HEK293 (cell line): ENCODE data around the gene GRIK2.
"Not testable (repeated sequence)": the region's sequence is repeated elsewhere in the genome, so short reads cannot be mapped to it uniquely, and the experiment has no call there.

Source experiments
- CTCF ChIA-PET: fragments of 350-600 bp; formaldehyde crosslinking; extraction: SDS; loops from one replicate; lab custom pipeline; 2021; ENCODE audit warnings: antibody characterized with exemption; lab: Yijun Ruan, JAX
- POLR2A ChIA-PET: fragments of 300-600 bp; formaldehyde crosslinking; extraction: SDS; loops from one replicate; lab custom pipeline; 2020; ENCODE audit warnings: antibody characterized with exemption, inconsistent platforms; lab: Yijun Ruan, JAX
- H3K27ac ChIP-seq: fragments of 200-500 bp; sonication (Bioruptor generic); 2 replicates; pipeline ENCODE4 v1.5.1; 2014; ENCODE audit warnings: low read depth, low read length, control low read depth, inconsistent platforms; ENCODE audit errors: extremely low read depth
- H3K36me3 ChIP-seq, 2 experiments: fragments of 200-500 bp in 1 of 2; sonication (Bioruptor generic) in 1 of 2; 1 replicate in 1 of 2; 2 replicates in 1 of 2; pipeline ENCODE4 v1.5.1; 2014 to 2017; ENCODE audit warnings: inconsistent platforms in 2 of 2, low read length in 2 of 2; ENCODE audit not compliant: control insufficient read depth in 2 of 2, insufficient read depth in 1 of 2
- H3K4me1 ChIP-seq: fragments of 200-500 bp; sonication (Bioruptor generic); 2 replicates; pipeline ENCODE4 v1.5.1; 2014; ENCODE audit warnings: mild to moderate bottlenecking, low read length, inconsistent platforms; ENCODE audit not compliant: control insufficient read depth, insufficient read depth
- H3K4me3 ChIP-seq: 2 replicates; pipeline ENCODE4 v1.5.1; 2011; ENCODE audit warnings: low read depth, mild to moderate bottlenecking, control low read depth, low read length, moderate library complexity
- H3K9me3 ChIP-seq: fragments of 200-500 bp; sonication (Bioruptor generic); 2 replicates; pipeline ENCODE4 v1.5.1; 2014; ENCODE audit warnings: low read depth, low read length, inconsistent platforms; ENCODE audit not compliant: control insufficient read depth, insufficient read depth
- BCL11B ChIP-seq: fragments of 450-650 bp; formaldehyde crosslinking; IDR thresholded peaks from 2 replicates; pipeline ENCODE4 v1.5.1; 2016; ENCODE audit warnings: low read depth, missing biosample characterization, missing genetic modification characterization
- GLI2 ChIP-seq: fragments of 450-650 bp; formaldehyde crosslinking; IDR thresholded peaks from 2 replicates; pipeline ENCODE4; 2017; ENCODE audit warnings: missing biosample characterization, missing genetic modification characterization, low read depth, borderline replicate concordance
- HIC1 ChIP-seq: fragments of 450-650 bp; formaldehyde crosslinking; IDR thresholded peaks from 2 replicates; pipeline ENCODE4 v1.5.1; 2016; ENCODE audit warnings: missing biosample characterization, missing genetic modification characterization
- HOXA7 ChIP-seq: sonication (generic); formaldehyde crosslinking; IDR thresholded peaks from 2 replicates; pipeline ENCODE4 v1.8.1; 2022; ENCODE audit warnings: missing genetic modification reagents, borderline replicate concordance
- SALL2 ChIP-seq: fragments of 450-650 bp; formaldehyde crosslinking; IDR thresholded peaks from 2 replicates; pipeline ENCODE4 v1.5.0; 2017; ENCODE audit warnings: missing biosample characterization, mild to moderate bottlenecking, missing genetic modification characterization, borderline replicate concordance
- SP2 ChIP-seq: fragments of 450-650 bp; formaldehyde crosslinking; IDR thresholded peaks from 2 replicates; pipeline ENCODE4 v1.5.1; 2016; ENCODE audit warnings: missing biosample characterization, missing genetic modification characterization
- ZNF112 ChIP-seq: fragments of 450-650 bp; formaldehyde crosslinking; IDR thresholded peaks from 2 replicates; pipeline ENCODE4 v1.5.0; 2017; ENCODE audit warnings: missing biosample characterization, missing genetic modification characterization
- ZNF37A ChIP-seq: fragments of 450-650 bp; IDR thresholded peaks from 2 replicates; pipeline ENCODE4 v1.5.1; 2018; ENCODE audit warnings: missing biosample characterization, missing genetic modification characterization
- ZNF473 ChIP-seq: fragments of 450-650 bp; formaldehyde crosslinking; IDR thresholded peaks from 2 replicates; pipeline ENCODE4 v1.5.1; 2017; ENCODE audit warnings: missing biosample characterization, missing genetic modification characterization
- ZNF514 ChIP-seq: fragments of 450-650 bp; formaldehyde crosslinking; IDR thresholded peaks from 2 replicates; pipeline ENCODE4 v1.5.1; 2016; ENCODE audit warnings: missing biosample characterization, missing genetic modification characterization
- ZNF560 ChIP-seq: fragments of 450-650 bp; formaldehyde crosslinking; IDR thresholded peaks from 2 replicates; pipeline ENCODE4 v1.5.1; 2017; ENCODE audit warnings: missing biosample characterization, missing genetic modification characterization, borderline replicate concordance
- ZNF654 ChIP-seq: fragments of 450-650 bp; formaldehyde crosslinking; IDR thresholded peaks from 2 replicates; pipeline ENCODE4 v1.5.1; 2016; ENCODE audit warnings: low read depth, missing biosample characterization, missing genetic modification characterization
- ZNF791 ChIP-seq: fragments of 450-650 bp; formaldehyde crosslinking; IDR thresholded peaks from 2 replicates; pipeline ENCODE4 v1.5.1; 2016; ENCODE audit warnings: missing biosample characterization, missing genetic modification characterization
- ZNF792 ChIP-seq: fragments of 450-650 bp; formaldehyde crosslinking; IDR thresholded peaks from 2 replicates; pipeline ENCODE4 v1.5.1; 2016; ENCODE audit warnings: missing biosample characterization, missing genetic modification characterization
- TF ChIP-seq, protein P1 (sequence below): fragments of 450-650 bp; formaldehyde crosslinking; conservative IDR thresholded peaks from 2 replicates; pipeline ENCODE4 v1.5.1; 2016; ENCODE audit warnings: low read depth, missing biosample characterization, missing genetic modification characterization
- TF ChIP-seq, protein P2 (sequence below): fragments of 450-650 bp; formaldehyde crosslinking; IDR thresholded peaks from 2 replicates; pipeline ENCODE4 v1.5.1; 2016; ENCODE audit warnings: missing biosample characterization, missing genetic modification characterization
- TF ChIP-seq, protein P3 (sequence below): fragments of 450-650 bp; IDR thresholded peaks from 2 replicates; pipeline ENCODE4 v1.5.1; 2018; ENCODE audit warnings: missing biosample characterization, missing genetic modification characterization
- TF ChIP-seq, protein P4 (sequence below): fragments of 450-650 bp; formaldehyde crosslinking; IDR thresholded peaks from 2 replicates; pipeline ENCODE4 v1.5.1; 2016; ENCODE audit warnings: missing biosample characterization, missing genetic modification characterization

GRIK2 gene

GRCh38 chr6:102085257-102085656 lies 691.7 kb downstream of the GRIK2 start (continued):
- no peak for TF ChIP-seq SALL2 (tag by site-specific recombination)
- TF ChIP-seq, protein P1, sequence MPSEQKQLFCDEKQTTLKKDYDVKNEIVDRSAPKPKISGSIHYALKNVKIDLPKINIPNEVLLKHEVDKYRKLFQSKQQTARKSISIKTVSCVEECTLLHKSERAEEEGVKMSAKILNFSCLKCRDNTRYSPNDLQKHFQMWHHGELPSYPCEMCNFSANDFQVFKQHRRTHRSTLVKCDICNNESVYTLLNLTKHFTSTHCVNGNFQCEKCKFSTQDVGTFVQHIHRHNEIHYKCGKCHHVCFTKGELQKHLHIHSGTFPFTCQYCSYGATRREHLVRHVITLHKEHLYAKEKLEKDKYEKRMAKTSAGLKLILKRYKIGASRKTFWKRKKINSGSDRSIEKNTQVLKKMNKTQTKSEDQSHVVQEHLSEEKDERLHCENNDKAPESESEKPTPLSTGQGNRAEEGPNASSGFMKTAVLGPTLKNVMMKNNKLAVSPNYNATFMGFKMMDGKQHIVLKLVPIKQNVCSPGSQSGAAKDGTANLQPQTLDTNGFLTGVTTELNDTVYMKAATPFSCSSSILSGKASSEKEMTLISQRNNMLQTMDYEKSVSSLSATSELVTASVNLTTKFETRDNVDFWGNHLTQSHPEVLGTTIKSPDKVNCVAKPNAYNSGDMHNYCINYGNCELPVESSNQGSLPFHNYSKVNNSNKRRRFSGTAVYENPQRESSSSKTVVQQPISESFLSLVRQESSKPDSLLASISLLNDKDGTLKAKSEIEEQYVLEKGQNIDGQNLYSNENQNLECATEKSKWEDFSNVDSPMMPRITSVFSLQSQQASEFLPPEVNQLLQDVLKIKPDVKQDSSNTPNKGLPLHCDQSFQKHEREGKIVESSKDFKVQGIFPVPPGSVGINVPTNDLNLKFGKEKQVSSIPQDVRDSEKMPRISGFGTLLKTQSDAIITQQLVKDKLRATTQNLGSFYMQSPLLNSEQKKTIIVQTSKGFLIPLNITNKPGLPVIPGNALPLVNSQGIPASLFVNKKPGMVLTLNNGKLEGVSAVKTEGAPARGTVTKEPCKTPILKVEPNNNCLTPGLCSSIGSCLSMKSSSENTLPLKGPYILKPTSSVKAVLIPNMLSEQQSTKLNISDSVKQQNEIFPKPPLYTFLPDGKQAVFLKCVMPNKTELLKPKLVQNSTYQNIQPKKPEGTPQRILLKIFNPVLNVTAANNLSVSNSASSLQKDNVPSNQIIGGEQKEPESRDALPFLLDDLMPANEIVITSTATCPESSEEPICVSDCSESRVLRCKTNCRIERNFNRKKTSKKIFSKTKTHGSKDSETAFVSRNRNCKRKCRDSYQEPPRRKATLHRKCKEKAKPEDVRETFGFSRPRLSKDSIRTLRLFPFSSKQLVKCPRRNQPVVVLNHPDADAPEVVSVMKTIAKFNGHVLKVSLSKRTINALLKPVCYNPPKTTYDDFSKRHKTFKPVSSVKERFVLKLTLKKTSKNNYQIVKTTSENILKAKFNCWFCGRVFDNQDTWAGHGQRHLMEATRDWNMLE (tag by site-specific recombination), result no peak

- POLR2A ChIA-PET, result not testable (repeated sequence)
Observed at GRCh38 chr6:102088160-102088559, 694.7 kb downstream of the GRIK2 start.

GRCh38 chr6:102114402-102114801 lies 720.9 kb downstream of the GRIK2 start:
- ChIA-PET CTCF (interaction anchor here (0.6 to 1.1 kb wide), 5 partner anchors 9 to 203 kb away, joined by 3 to 4 read pairs (median 4); no protein-coding TSS in a partner anchor), POLR2A (no interaction called here)
- TF ChIP-seq ZNF654 (tag by site-specific recombination) (peak; percentile 23; the same call in 1 of the 2 replicates), ZNF791 (no peak), BCL11B (tag by site-specific recombination) (no peak)
- no peak overlapping the region for H3K27ac ChIP-seq
- no peak overlapping the region for H3K4me3 ChIP-seq
- no peaks in the 10 kb centered on the region for H3K9me3 ChIP-seq
- no peaks in the 10 kb centered on the region for H3K4me1 ChIP-seq
- H3K36me3 ChIP-seq, result no peaks in the 10 kb centered on the region

More at GRCh38 chr6:102088160-102088559, 694.7 kb downstream of the GRIK2 start:
- H3K4me3 ChIP-seq, H3K36me3 ChIP-seq, H3K9me3 ChIP-seq, H3K4me1 ChIP-seq, H3K27ac ChIP-seq, CTCF ChIA-PET: not testable (repeated sequence)

GRCh38 chr6:102115911-102116310 lies 722.4 kb downstream of the GRIK2 start:
- no peak overlapping the region for H3K4me3 ChIP-seq
- ChIA-PET POLR2A (no interaction called here), CTCF (no interaction called here)
- H3K4me1 ChIP-seq, result no peaks in the 10 kb centered on the region
- no peaks in the 10 kb centered on the region for H3K36me3 ChIP-seq
- H3K27ac ChIP-seq, result no peak overlapping the region
- no peaks in the 10 kb centered on the region for H3K9me3 ChIP-seq
- TF ChIP-seq GLI2 (tag by site-specific recombination) (no peak), ZNF473 (tag by site-specific recombination) (no peak), ZNF514 (no peak), ZNF560 (tag by site-specific recombination) (no peak), SP2 (tag by site-specific recombination) (no peak), ZNF37A (tag by site-specific recombination) (no peak), ZNF112 (tag by site-specific recombination) (no peak), HOXA7 (CRISPR knock-in tag) (no peak), HIC1 (tag by site-specific recombination) (no peak), ZNF792 (tag by site-specific recombination) (no peak)
- TF ChIP-seq, protein P2, sequence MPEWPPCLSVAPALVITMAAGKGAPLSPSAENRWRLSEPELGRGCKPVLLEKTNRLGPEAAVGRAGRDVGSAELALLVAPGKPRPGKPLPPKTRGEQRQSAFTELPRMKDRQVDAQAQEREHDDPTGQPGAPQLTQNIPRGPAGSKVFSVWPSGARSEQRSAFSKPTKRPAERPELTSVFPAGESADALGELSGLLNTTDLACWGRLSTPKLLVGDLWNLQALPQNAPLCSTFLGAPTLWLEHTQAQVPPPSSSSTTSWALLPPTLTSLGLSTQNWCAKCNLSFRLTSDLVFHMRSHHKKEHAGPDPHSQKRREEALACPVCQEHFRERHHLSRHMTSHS (tag by site-specific recombination), result no peak
- TF ChIP-seq, protein P3, sequence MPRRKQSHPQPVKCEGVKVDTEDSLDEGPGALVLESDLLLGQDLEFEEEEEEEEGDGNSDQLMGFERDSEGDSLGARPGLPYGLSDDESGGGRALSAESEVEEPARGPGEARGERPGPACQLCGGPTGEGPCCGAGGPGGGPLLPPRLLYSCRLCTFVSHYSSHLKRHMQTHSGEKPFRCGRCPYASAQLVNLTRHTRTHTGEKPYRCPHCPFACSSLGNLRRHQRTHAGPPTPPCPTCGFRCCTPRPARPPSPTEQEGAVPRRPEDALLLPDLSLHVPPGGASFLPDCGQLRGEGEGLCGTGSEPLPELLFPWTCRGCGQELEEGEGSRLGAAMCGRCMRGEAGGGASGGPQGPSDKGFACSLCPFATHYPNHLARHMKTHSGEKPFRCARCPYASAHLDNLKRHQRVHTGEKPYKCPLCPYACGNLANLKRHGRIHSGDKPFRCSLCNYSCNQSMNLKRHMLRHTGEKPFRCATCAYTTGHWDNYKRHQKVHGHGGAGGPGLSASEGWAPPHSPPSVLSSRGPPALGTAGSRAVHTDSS (tag by site-specific recombination), result no peak
- TF ChIP-seq, protein P4, sequence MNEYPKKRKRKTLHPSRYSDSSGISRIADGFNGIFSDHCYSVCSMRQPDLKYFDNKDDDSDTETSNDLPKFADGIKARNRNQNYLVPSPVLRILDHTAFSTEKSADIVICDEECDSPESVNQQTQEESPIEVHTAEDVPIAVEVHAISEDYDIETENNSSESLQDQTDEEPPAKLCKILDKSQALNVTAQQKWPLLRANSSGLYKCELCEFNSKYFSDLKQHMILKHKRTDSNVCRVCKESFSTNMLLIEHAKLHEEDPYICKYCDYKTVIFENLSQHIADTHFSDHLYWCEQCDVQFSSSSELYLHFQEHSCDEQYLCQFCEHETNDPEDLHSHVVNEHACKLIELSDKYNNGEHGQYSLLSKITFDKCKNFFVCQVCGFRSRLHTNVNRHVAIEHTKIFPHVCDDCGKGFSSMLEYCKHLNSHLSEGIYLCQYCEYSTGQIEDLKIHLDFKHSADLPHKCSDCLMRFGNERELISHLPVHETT, result no peak
